Progenitor cell of endocrine pancreas (in vitro differentiated cells): Measurements from ENCODE around the gene TRIM8. TPM values are rescaled to one million over a fixed set of nuclear protein-coding genes. Genes with fewer than 3 reads are reported as not detected.
A peak's percentile ranks its signal among the peaks of the same experiment; 100 is the strongest.

Experiments
- DNase-seq: peaks from one replicate; pipeline ENCODE4 v3.0.0; 2021; ENCODE audit warnings: low spot score; ENCODE audit not compliant: unreplicated experiment
- H3K27ac Mint-ChIP-seq: 2 replicates; pipeline ENCODE4 v1.8.0; 2021; ENCODE audit warnings: mild to moderate bottlenecking, moderate library complexity, mixed read lengths
- H3K27me3 Mint-ChIP-seq: 2 replicates; pipeline ENCODE4 v1.8.0; 2021; ENCODE audit warnings: mixed read lengths
- H3K36me3 Mint-ChIP-seq: 2 replicates; pipeline ENCODE4 v1.8.0; 2022; ENCODE audit warnings: mixed read lengths; ENCODE audit not compliant: insufficient read depth
- H3K4me1 Mint-ChIP-seq: 2 replicates; pipeline ENCODE4 v1.8.0; 2021; ENCODE audit warnings: low read depth, mixed read lengths
- H3K4me3 Mint-ChIP-seq: 2 replicates; pipeline ENCODE4 v1.8.0; 2021; ENCODE audit warnings: low read depth, mild to moderate bottlenecking, moderate library complexity, mixed read lengths
- H3K9me3 Mint-ChIP-seq: 2 replicates; pipeline ENCODE4 v1.8.0; 2021; ENCODE audit warnings: low read depth, mixed read lengths
- total RNA-seq: library from RNA; stranded (reverse); gene quantifications from 2 replicates; pipeline ENCODE4 v1.2.1, GENCODE V29; 2021
- TF ChIP-seq, protein P1 (sequence below): fragments of 200-600 bp; sonication (generic); IDR thresholded peaks from one replicate; pipeline ENCODE4 v1.5.0; 2021; ENCODE audit warnings: antibody characterized with exemption, mild to moderate bottlenecking; ENCODE audit not compliant: unreplicated experiment

Gene TRIM8
- total RNA-seq, 1 donor from 2014 or later: 66.1 TPM

GRCh38 chr10:102696736-102697135 is 52.5 kb downstream of the TRIM8 start:
- TF ChIP-seq, protein P1, sequence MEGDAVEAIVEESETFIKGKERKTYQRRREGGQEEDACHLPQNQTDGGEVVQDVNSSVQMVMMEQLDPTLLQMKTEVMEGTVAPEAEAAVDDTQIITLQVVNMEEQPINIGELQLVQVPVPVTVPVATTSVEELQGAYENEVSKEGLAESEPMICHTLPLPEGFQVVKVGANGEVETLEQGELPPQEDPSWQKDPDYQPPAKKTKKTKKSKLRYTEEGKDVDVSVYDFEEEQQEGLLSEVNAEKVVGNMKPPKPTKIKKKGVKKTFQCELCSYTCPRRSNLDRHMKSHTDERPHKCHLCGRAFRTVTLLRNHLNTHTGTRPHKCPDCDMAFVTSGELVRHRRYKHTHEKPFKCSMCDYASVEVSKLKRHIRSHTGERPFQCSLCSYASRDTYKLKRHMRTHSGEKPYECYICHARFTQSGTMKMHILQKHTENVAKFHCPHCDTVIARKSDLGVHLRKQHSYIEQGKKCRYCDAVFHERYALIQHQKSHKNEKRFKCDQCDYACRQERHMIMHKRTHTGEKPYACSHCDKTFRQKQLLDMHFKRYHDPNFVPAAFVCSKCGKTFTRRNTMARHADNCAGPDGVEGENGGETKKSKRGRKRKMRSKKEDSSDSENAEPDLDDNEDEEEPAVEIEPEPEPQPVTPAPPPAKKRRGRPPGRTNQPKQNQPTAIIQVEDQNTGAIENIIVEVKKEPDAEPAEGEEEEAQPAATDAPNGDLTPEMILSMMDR: no peak
- Mint-ChIP-seq H3K4me3 (no peak overlapping the region), H3K27ac (peak overlapping the region; percentile 50), H3K36me3 (peaks cover 28% of the 10 kb centered on the region), H3K9me3 (no peaks in the 10 kb centered on the region), H3K27me3 (no peaks in the 10 kb centered on the region), H3K4me1 (no peaks in the 10 kb centered on the region)
- no peak for DNase-seq

DNA sequence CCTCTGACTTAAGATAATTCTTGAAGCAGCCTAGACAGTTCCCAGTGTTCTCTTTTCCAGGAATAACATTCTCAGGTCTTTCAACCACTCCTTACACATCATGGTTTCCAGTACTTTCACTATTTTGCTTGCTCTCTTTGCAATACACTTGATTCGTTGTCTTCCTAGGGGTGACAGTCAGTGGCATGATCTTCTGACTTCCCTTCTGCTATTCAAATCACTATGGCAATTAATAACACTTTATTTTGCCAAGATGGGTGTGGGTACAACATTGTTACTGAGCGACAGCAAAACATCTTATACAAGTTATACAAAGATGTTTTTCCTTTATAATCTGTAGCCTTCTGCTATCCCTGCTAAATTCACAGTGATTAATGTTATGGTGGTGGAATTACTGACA is 54.6 kb downstream of the TRIM8 start:
- TF ChIP-seq, protein P1: no peak
- no peak for DNase-seq
- peaks cover 28% of the 10 kb centered on the region for H3K36me3 Mint-ChIP-seq
- no peaks in the 10 kb centered on the region for H3K4me1 Mint-ChIP-seq
- H3K4me3 Mint-ChIP-seq: no peak overlapping the region
- H3K27ac Mint-ChIP-seq: no peak overlapping the region
- H3K27me3 Mint-ChIP-seq: no peaks in the 10 kb centered on the region
- no peaks in the 10 kb centered on the region for H3K9me3 Mint-ChIP-seq

GRCh38 chr10:102701272-102701671 is 57.0 kb downstream of the TRIM8 start:
- no peak overlapping the region for H3K27ac Mint-ChIP-seq
- H3K4me1 Mint-ChIP-seq: no peaks in the 10 kb centered on the region
- H3K4me3 Mint-ChIP-seq: no peak overlapping the region
- DNase-seq: no peak
- H3K9me3 Mint-ChIP-seq: no peaks in the 10 kb centered on the region
- TF ChIP-seq, protein P1: no peak
- H3K27me3 Mint-ChIP-seq: no peaks in the 10 kb centered on the region
- peaks cover 25% of the 10 kb centered on the region for H3K36me3 Mint-ChIP-seq

GRCh38 chr10:102701796-102702195 is 57.5 kb downstream of the TRIM8 start:
- no peak overlapping the region for H3K27ac Mint-ChIP-seq
- H3K9me3 Mint-ChIP-seq: no peaks in the 10 kb centered on the region
- TF ChIP-seq, protein P1: no peak
- no peaks in the 10 kb centered on the region for H3K4me1 Mint-ChIP-seq
- DNase-seq: no peak
- H3K36me3 Mint-ChIP-seq: peaks cover 21% of the 10 kb centered on the region
- H3K27me3 Mint-ChIP-seq: no peaks in the 10 kb centered on the region
- no peak overlapping the region for H3K4me3 Mint-ChIP-seq

DNA sequence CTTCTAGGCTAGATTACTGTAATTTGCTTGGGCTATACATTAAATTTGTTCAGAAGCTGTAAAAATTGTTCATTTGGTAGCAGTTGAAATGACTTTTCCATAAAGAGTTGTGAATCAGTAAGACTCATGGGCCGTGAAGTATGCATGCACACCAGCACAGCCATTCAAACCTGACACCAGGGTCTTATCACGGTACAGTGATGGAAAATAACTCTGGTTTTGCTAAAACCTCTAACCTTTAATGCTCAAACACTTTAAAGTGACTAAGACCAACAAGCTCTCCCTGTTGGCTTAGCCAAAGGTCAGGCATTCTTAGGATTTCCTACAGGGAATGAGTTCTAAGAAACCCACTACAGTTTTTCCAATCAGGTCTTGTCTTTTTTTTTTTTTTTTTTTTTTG is 58.5 kb downstream of the TRIM8 start:
- Mint-ChIP-seq H3K9me3 (no peaks in the 10 kb centered on the region), H3K4me1 (peaks cover 5% of the 10 kb centered on the region), H3K4me3 (no peak overlapping the region), H3K27ac (no peak overlapping the region), H3K27me3 (no peaks in the 10 kb centered on the region), H3K36me3 (peaks cover 15% of the 10 kb centered on the region)
- TF ChIP-seq, protein P1: no peak
- DNase-seq: no peak
